H1 (cell line): Measurements from ENCODE around the gene FKRP. TPM values are rescaled to one million over a fixed set of nuclear protein-coding genes. Genes with fewer than 3 reads are reported as not detected.

Experiments
- CTCF ChIA-PET: fragments of 300-600 bp; sonication (Branson Sonifier 250); formaldehyde crosslinking; loops from one replicate; lab custom pipeline; 2021; ENCODE audit not compliant: partially characterized antibody; lab: Charles Lee
- POLR2A ChIA-PET: fragments of 300-600 bp; sonication (Branson Sonifier 250); formaldehyde crosslinking; loops from one replicate; lab custom pipeline; 2021; ENCODE audit warnings: inconsistent platforms; ENCODE audit not compliant: partially characterized antibody; lab: Charles Lee
- DNase-seq, 2 experiments: peaks; one replicate each; pipeline versions ENCODE4 v3.0.0 to v3.0.0-alpha.2; 2010 to 2022; ENCODE audit warnings: low spot score in 2 of 2, low read depth in 1 of 2, mixed read lengths in 1 of 2
- FAIRE-seq: peaks from 2 replicates; lab custom pipeline; 2011; peaks lifted over from hg19 to GRCh38; lab: Jason Lieb, UNC
- H2AFZ ChIP-seq: 2 replicates; pipeline ENCODE4 v1.8.1; 2012; ENCODE audit warnings: low read length, inconsistent platforms
- H2AK5ac ChIP-seq: 2 replicates; pipeline ENCODE4 v1.6.1; 2013; ENCODE audit warnings: low read depth, low read length
- H2BK120ac ChIP-seq: replicated peaks from 2 replicates; pipeline ENCODE3; 2013; ENCODE audit warnings: low read depth, low read length, inconsistent platforms
- H2BK12ac ChIP-seq: 2 replicates; pipeline ENCODE4 v1.6.1; 2013; ENCODE audit warnings: low read depth, low read length
- H2BK15ac ChIP-seq: 2 replicates; pipeline ENCODE4 v1.6.1; 2013; ENCODE audit warnings: low read length
- H2BK20ac ChIP-seq: 2 replicates; pipeline ENCODE4 v1.6.1; 2013; ENCODE audit warnings: low read length
- H2BK5ac ChIP-seq: 2 replicates; pipeline ENCODE4 v1.6.1; 2013; ENCODE audit warnings: low read depth, low read length
- H3K14ac ChIP-seq: 2 replicates; pipeline ENCODE4 v1.6.1; 2013; ENCODE audit warnings: inconsistent platforms; ENCODE audit not compliant: insufficient read length
- H3K18ac ChIP-seq: 2 replicates; pipeline ENCODE4 v1.6.1; 2013; ENCODE audit warnings: low read length; ENCODE audit errors: extremely low read depth
- H3K23ac ChIP-seq: 2 replicates; pipeline ENCODE4 v1.6.1; 2013; ENCODE audit warnings: inconsistent platforms; ENCODE audit not compliant: insufficient read length
- H3K23me2 ChIP-seq: 2 replicates; pipeline ENCODE4 v1.6.1; 2013; ENCODE audit warnings: low read depth, low read length
- H3K27ac ChIP-seq: 2 replicates; pipeline ENCODE4 v1.6.1; 2011; ENCODE audit warnings: low read depth, low read length, inconsistent platforms
- H3K27me3 ChIP-seq, 4 experiments: replicated peaks in 1 of 4; 1 replicate in 1 of 4; 2 replicates in 3 of 4; pipeline versions ENCODE4 v1.6.1 to v1.8.1; 2011 to 2013; ENCODE audit warnings: low read length in 3 of 4, mild to moderate bottlenecking in 3 of 4, inconsistent platforms in 2 of 4, mixed read lengths in 2 of 4, moderate library complexity in 1 of 4; ENCODE audit not compliant: control insufficient read depth in 3 of 4, insufficient read depth in 3 of 4; ENCODE audit errors: extremely low read depth in 1 of 4
- H3K36me3 ChIP-seq, 4 experiments: 2 replicates each; pipeline versions ENCODE4 v1.6.1 to v1.8.1; 2011 to 2013; ENCODE audit warnings: mild to moderate bottlenecking in 4 of 4, low read length in 3 of 4, moderate library complexity in 2 of 4, control low read depth in 1 of 4, inconsistent platforms in 1 of 4; ENCODE audit not compliant: insufficient read depth in 4 of 4, control insufficient read depth in 2 of 4
- H3K4ac ChIP-seq: replicated peaks from 2 replicates; pipeline ENCODE3; 2013; ENCODE audit warnings: low read length, low read depth, mixed read lengths, inconsistent platforms; ENCODE audit not compliant: insufficient read length
- H3K4me1 ChIP-seq, 4 experiments: replicated peaks in 1 of 4; 1 replicate in 1 of 4; 2 replicates in 3 of 4; pipeline versions ENCODE4 v1.6.1 to v1.8.1; 2011 to 2013; ENCODE audit warnings: low read length in 3 of 4, inconsistent platforms in 2 of 4, mixed read lengths in 1 of 4; ENCODE audit not compliant: insufficient read depth in 4 of 4, control insufficient read depth in 3 of 4
- H3K4me2 ChIP-seq, 2 experiments: 2 replicates each; pipeline versions ENCODE4 v1.6.1 to v1.8.1; 2011 to 2013; ENCODE audit warnings: low read depth in 2 of 2, low read length in 2 of 2, control low read depth in 1 of 2, inconsistent platforms in 1 of 2, mild to moderate bottlenecking in 1 of 2; ENCODE audit not compliant: insufficient read depth in 1 of 2
- H3K4me3 ChIP-seq, 4 experiments: fragments of 200-600, 300-600 bp in 1 of 4; sonication (generic), shearing (Covaris generic), sonication (Bioruptor Twin) in 1 of 4; 2 replicates each; pipeline versions ENCODE4 v1.5.1 to v1.8.1; 2011 to 2016; ENCODE audit warnings: low read length in 4 of 4, low read depth in 3 of 4, control low read depth in 2 of 4, inconsistent platforms in 2 of 4, mild to moderate bottlenecking in 2 of 4, mixed read lengths in 1 of 4, moderate library complexity in 1 of 4; ENCODE audit not compliant: insufficient read depth in 2 of 4; ENCODE audit errors: extremely low read depth in 1 of 4
- H3K56ac ChIP-seq: replicated peaks from 2 replicates; pipeline ENCODE3; 2013; ENCODE audit warnings: low read depth, mild to moderate bottlenecking, mixed read lengths, low read length, inconsistent platforms; ENCODE audit not compliant: insufficient read length
- H3K79me1 ChIP-seq: 2 replicates; pipeline ENCODE4 v1.6.1; 2013; ENCODE audit warnings: low read depth, low read length, control low read depth
- H3K79me2 ChIP-seq, 2 experiments: 2 replicates each; pipeline versions ENCODE4 v1.6.1 to v1.8.1; 2012 to 2013; ENCODE audit warnings: low read length in 2 of 2, mild to moderate bottlenecking in 2 of 2, inconsistent platforms in 1 of 2; ENCODE audit not compliant: insufficient read depth in 2 of 2, control insufficient read depth in 1 of 2
- H3K9ac ChIP-seq, 4 experiments: replicated peaks in 1 of 4; 1 replicate in 1 of 4; 2 replicates in 3 of 4; pipeline versions ENCODE4 v1.6.1 to v1.8.1; 2011 to 2013; ENCODE audit warnings: low read depth in 3 of 4, low read length in 3 of 4, control low read depth in 2 of 4, mild to moderate bottlenecking in 2 of 4, moderate library complexity in 2 of 4, inconsistent platforms in 1 of 4; ENCODE audit errors: extremely low read depth in 1 of 4
- H3K9me3 ChIP-seq, 2 experiments: 2 replicates each; pipeline versions ENCODE4 v1.6.1 to v1.8.1; 2012 to 2013; ENCODE audit warnings: mild to moderate bottlenecking in 2 of 2, moderate library complexity in 2 of 2, control low read depth in 1 of 2, inconsistent platforms in 1 of 2, low read depth in 1 of 2, low read length in 1 of 2, mixed read lengths in 1 of 2; ENCODE audit not compliant: insufficient read depth in 2 of 2
- H4K20me1 ChIP-seq, 2 experiments: replicated peaks in 1 of 2; 2 replicates each; pipeline versions ENCODE3 to v1.8.1; 2011 to 2013; ENCODE audit warnings: inconsistent platforms in 2 of 2, low read length in 2 of 2, mild to moderate bottlenecking in 1 of 2; ENCODE audit not compliant: insufficient read depth in 2 of 2, control insufficient read depth in 1 of 2
- H4K5ac ChIP-seq: 2 replicates; pipeline ENCODE4 v1.6.1; 2013; ENCODE audit warnings: low read length, low read depth, mixed read lengths, inconsistent platforms; ENCODE audit not compliant: insufficient read length
- H4K8ac ChIP-seq: 2 replicates; pipeline ENCODE4 v1.8.0; 2013; ENCODE audit warnings: mild to moderate bottlenecking, moderate library complexity, low read length, inconsistent platforms; ENCODE audit not compliant: insufficient read depth; ENCODE audit errors: extremely low read depth
- H4K91ac ChIP-seq: replicated peaks from 2 replicates; pipeline ENCODE3; 2013; ENCODE audit warnings: low read length, mixed read lengths, inconsistent platforms; ENCODE audit not compliant: insufficient read length
- ASH2L ChIP-seq: fragments of 200-600, 300-600 bp; sonication (generic); IDR thresholded peaks from one replicate; pipeline ENCODE4 v1.7.1; 2017; ENCODE audit warnings: low read length
- CTBP2 ChIP-seq: IDR thresholded peaks from 2 replicates; pipeline ENCODE4 v1.7.0; 2011; ENCODE audit warnings: borderline replicate concordance, mild to moderate bottlenecking, moderate library complexity, mixed read lengths, low read length; ENCODE audit not compliant: insufficient read depth, insufficient read length
- EGR1 ChIP-seq: IDR thresholded peaks from 2 replicates; pipeline ENCODE4 v1.6.1; 2011; ENCODE audit warnings: low read depth, low read length, borderline replicate concordance
- FOSL1 ChIP-seq: IDR thresholded peaks from 2 replicates; pipeline ENCODE4 v1.6.1; 2011; ENCODE audit warnings: mild to moderate bottlenecking, low read depth, low read length, moderate library complexity; ENCODE audit not compliant: insufficient read depth
- GABPA ChIP-seq: IDR thresholded peaks from 2 replicates; pipeline ENCODE4 v1.6.1; 2011; ENCODE audit warnings: mild to moderate bottlenecking, low read length, moderate library complexity, borderline replicate concordance; ENCODE audit not compliant: insufficient read depth
- NANOG ChIP-seq: IDR thresholded peaks from 2 replicates; pipeline ENCODE4 v1.6.1; 2011; ENCODE audit warnings: low read length, low read depth, mild to moderate bottlenecking, inconsistent platforms; ENCODE audit not compliant: insufficient read depth, poor library complexity, severe bottlenecking
- RFX5 ChIP-seq: IDR thresholded peaks from 2 replicates; pipeline ENCODE4 v1.6.1; 2011; ENCODE audit warnings: low read depth, low read length, improper control_type of control experiment, borderline replicate concordance
- SP2 ChIP-seq: IDR thresholded peaks from 2 replicates; pipeline ENCODE4 v1.6.1; 2012; ENCODE audit warnings: mild to moderate bottlenecking, low read length, inconsistent platforms
- SRF ChIP-seq: IDR thresholded peaks from 2 replicates; pipeline ENCODE4 v1.6.1; 2011; ENCODE audit warnings: mild to moderate bottlenecking, low read depth, low read length, moderate library complexity
- TBP ChIP-seq: IDR thresholded peaks from 2 replicates; pipeline ENCODE4 v1.6.1; 2011; ENCODE audit warnings: low read depth, low read length, improper control_type of control experiment
- TCF12 ChIP-seq: IDR thresholded peaks from 2 replicates; pipeline ENCODE4 v1.6.1; 2011; ENCODE audit warnings: low read depth, mild to moderate bottlenecking, low read length
- YY1 ChIP-seq: IDR thresholded peaks from 2 replicates; pipeline ENCODE4 v1.6.1; 2011; ENCODE audit warnings: low read depth, mild to moderate bottlenecking, low read length
- ZNF274 ChIP-seq: IDR thresholded peaks from 2 replicates; pipeline ENCODE4 v1.7.0; 2012; ENCODE audit warnings: low read length, borderline replicate concordance; ENCODE audit errors: extremely low read depth
- WGBS, 2 experiments: shearing (Covaris generic) in 1 of 2; methylation state at CpG; one replicate each; pipeline versions ENCODE4 v1.1.6 to v1.1.7; 2013 to 2015; ENCODE audit warnings: low lambda C conversion rate in 2 of 2, mixed read lengths in 2 of 2, inconsistent platforms in 1 of 2, low coverage in 1 of 2, missing lambda C conversion rate in 1 of 2; ENCODE audit not compliant: insufficient replicate concordance in 2 of 2, insufficient coverage in 1 of 2, insufficient read length in 1 of 2; ENCODE audit errors: extremely low coverage in 1 of 2, missing lambda C conversion rate in 1 of 2; 5-methylcytosine and 5-hydroxymethylcytosine counted together
- polyA plus RNA-seq, 7 experiments: library from polyadenylated mRNA; depleted of rRNA in 3 of 7; stranded (reverse) in 5 of 7; unstranded in 2 of 7; fragments of >200 nt in 5 of 7; fragments of 200-250 nt in 2 of 7; gene quantifications; 1 replicate in 5 of 7; 2 replicates in 1 of 7; 4 replicates in 1 of 7; pipeline versions ENCODE4 v1.2.1 to v1.2.3, GENCODE V29; 2011 to 2013; ENCODE audit warnings: missing spikeins in 2 of 7, mixed read lengths in 2 of 7
- total RNA-seq: library from RNA; stranded (reverse); fragmentation: NEBNext Ultra II Directional; extraction: Animal tissue kit (Norgen Biotek cat#: 25700); gene quantifications from 2 replicates; pipeline ENCODE4 v1.2.1, GENCODE V29; 2021

Gene FKRP
- total and polyA plus RNA-seq, 2 of the 8 experiments (the other 6 are each of a cell fraction or from before 2014, with no cell fraction given) = 17.1 to 24.4 TPM

GRCh38 chr19:46745030-46745429, 827 bp upstream of the FKRP start:
- DNase-seq (no peak), FAIRE-seq (no peak)
- TF ChIP-seq EGR1 (no peak), YY1 (no peak), SP2 (no peak), RFX5 (no peak), GABPA (no peak), NANOG (no peak), TBP (no peak), ZNF274 (no peak), SRF (no peak), CTBP2 (no peak), ASH2L (no peak), TCF12 (no peak), FOSL1 (no peak)

More at GRCh38 chr19:46745030-46745429, 827 bp upstream of the FKRP start:
- Histone ChIP-seq H3K27ac (peak overlapping the region; percentile 85), H4K20me1 (peaks cover 34 to 37% of the 10 kb centered on the region in 2 experiments), H3K56ac (peak overlapping the region; percentile 42), H2BK12ac (0 out of 2 replicates have a peak overlapping the region, but pooled peaks have one; percentile 7), H2BK20ac (no peak overlapping the region), H3K18ac (peak overlapping the region; percentile 25; the same call in 1 of the 2 replicates), H4K5ac (no peak overlapping the region), H3K4me1 (peaks cover 0 to 14% (median 4%) of the 10 kb centered on the region in 4 experiments; a peak in 6 of 7 replicates), H3K79me2 (peaks cover 46 to 59% of the 10 kb centered on the region in 2 experiments), H3K4me3 (peak overlapping the region; percentile 84 to 97 (median 93)), H3K23me2 (peaks cover 11% of the 10 kb centered on the region), H4K91ac (no peak overlapping the region), H2BK5ac (0 out of 2 replicates have a peak overlapping the region, but pooled peaks have one; percentile 81), H3K79me1 (peaks cover 12% of the 10 kb centered on the region), H4K8ac (no peak overlapping the region), H2BK15ac (0 out of 2 replicates have a peak overlapping the region, but pooled peaks have one; percentile 46), H3K9me3 (no peaks in the 10 kb centered on the region), H2AFZ (no peak overlapping the region), H3K14ac (no peak overlapping the region), H3K23ac (peak overlapping the region; percentile 2), H3K9ac (peak overlapping the region; percentile 50 to 89 (median 85)), H3K4ac (no peak overlapping the region), H2AK5ac (no peak overlapping the region), H2BK120ac (no peak overlapping the region), H3K36me3 (peaks cover 0 to 6% (median 1%) of the 10 kb centered on the region in 4 experiments; a peak in 2 of 8 replicates), H3K27me3 (no peaks in the 10 kb centered on the region), H3K4me2 (peak overlapping the region; percentile 94 to 96)
- 43% methylated on average over 8 of the region's 8 CpGs; no CpG with 5 or more reads in 1 of the 2 experiments for WGBS, 2 experiments
- ChIA-PET CTCF (interaction anchor here (0.7 to 2.8 kb wide), 3 partner anchors 9 to 95 kb away, joined by 3 to 16 read pairs (median 6); no protein-coding TSS in a partner anchor), POLR2A (interaction anchor here (0.8 to 2.1 kb wide), 7 partner anchors 12 to 368 kb away, joined by 3 to 10 read pairs (median 4); partner anchors contain the start of genes SLC1A5 and ZC3H4)
